HFFc6 (cell line): ENCODE measurements around the gene ACTR6. TPM values are rescaled to one million over a fixed set of nuclear protein-coding genes. Genes with fewer than 3 reads are reported as not detected.

Experiments
- DNase-seq: peaks from one replicate; pipeline ENCODE4 v3.0.0-alpha.2; 2018
- H3K27ac Mint-ChIP-seq: 2 replicates; pipeline ENCODE4 v1.8.0; 2020; ENCODE audit warnings: mild to moderate bottlenecking, mixed read lengths
- H3K27me3 Mint-ChIP-seq: 2 replicates; pipeline ENCODE4 v1.8.0; 2021; ENCODE audit warnings: mild to moderate bottlenecking, moderate library complexity, mixed read lengths; ENCODE audit not compliant: insufficient read depth
- H3K36me3 Mint-ChIP-seq: 2 replicates; pipeline ENCODE4 v1.8.0; 2021; ENCODE audit warnings: low read depth, mixed read lengths
- H3K4me1 Mint-ChIP-seq: 2 replicates; pipeline ENCODE4 v1.8.0; 2020; ENCODE audit warnings: low read depth, mixed read lengths
- H3K4me3 Mint-ChIP-seq: 2 replicates; pipeline ENCODE4 v1.8.0; 2020; ENCODE audit warnings: mild to moderate bottlenecking, moderate library complexity, mixed read lengths
- H3K9me3 Mint-ChIP-seq: 2 replicates; pipeline ENCODE4 v1.8.0; 2020; ENCODE audit warnings: mild to moderate bottlenecking, mixed read lengths
- CTCF ChIP-seq: fragments of 200-600 bp; sonication (generic); IDR thresholded peaks from 2 replicates; pipeline ENCODE4 v1.5.0; 2021; ENCODE audit warnings: antibody characterized with exemption, mild to moderate bottlenecking
- microRNA-seq: library from miRNA; unstranded; fragments of <30 nt; microRNA quantifications from one replicate; pipeline ENCODE4, GENCODE V29; 2019
- total RNA-seq, 6 experiments: library from RNA; stranded (reverse); fragmentation: NEBNext Ultra II Directional; extraction: Animal tissue kit (Norgen Biotek cat#: 25700); gene quantifications; 2 replicates in 1 of 6; 3 replicates in 5 of 6; pipeline ENCODE4 v1.2.3, GENCODE V29; 2021

ACTR6 gene
- total RNA-seq, 6 experiments from 2014 or later: 23.2 to 29.2 (median 24.9) TPM

DNA sequence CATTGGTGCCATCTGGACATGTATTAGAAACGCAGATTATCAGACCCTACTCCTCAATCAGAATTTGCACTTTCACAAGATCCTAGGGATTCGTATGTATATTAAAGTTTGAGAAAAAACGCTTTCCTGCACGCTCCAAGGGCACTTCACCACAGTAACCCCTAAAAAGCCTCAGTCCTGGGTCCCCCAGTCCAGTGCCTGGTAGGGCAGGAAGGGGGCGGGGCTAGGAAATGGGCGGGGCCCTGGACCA is 65.9 kb downstream of the ACTR6 start:
- Mint-ChIP-seq H3K36me3 (no peaks in the 10 kb centered on the region), H3K27me3 (peaks cover 3% of the 10 kb centered on the region), H3K4me1 (peaks cover 28% of the 10 kb centered on the region), H3K4me3 (peak overlapping the region; percentile 99), H3K9me3 (no peaks in the 10 kb centered on the region), H3K27ac (peak overlapping the region; percentile 98)
- no peak for DNase-seq
- no peak for TF ChIP-seq CTCF

DNA sequence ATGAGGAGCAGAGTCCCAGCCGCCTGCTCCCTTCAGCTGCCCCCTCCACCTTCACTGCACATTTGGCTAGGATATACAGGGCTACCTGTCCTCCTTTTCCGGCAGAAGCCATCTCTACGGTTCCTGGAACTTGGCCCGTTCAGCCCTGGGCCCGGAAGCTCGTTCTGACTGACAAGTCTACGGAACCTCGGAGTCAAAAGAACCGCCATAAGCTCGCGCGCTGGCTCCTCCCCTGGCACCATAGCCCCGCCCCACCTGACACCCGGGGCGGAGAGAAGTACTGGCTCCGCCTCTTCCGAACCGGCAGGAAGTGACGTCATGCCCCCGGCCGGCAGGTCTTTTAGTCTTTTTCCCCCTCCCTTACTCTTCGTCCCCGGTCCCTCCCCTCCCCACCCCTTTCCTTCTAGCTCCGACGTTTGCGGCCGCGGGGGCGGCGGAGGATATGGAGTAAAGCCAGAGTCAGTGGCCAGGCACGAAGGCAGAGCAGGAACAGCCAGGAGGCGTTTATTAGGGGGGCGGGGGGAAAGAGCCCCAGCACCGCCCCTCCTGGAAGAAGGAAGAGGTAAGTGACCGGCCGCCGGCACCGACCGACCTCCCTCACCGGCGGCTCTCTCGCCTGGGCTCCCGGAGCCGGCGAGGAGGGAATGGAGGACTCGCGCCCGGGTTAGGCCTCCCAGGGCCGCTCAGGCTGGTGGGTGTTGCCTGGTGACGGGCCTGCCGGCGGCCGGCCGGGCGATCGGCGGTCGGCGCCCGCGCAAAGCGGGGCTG is 66.4 kb downstream of the ACTR6 start, which contains the start of the genes DEPDC4 and SCYL2:
TSS of gene DEPDC4 (minus strand) at position 245 of the 768 bp plus-strand sequence. CDS start at position 242, 3 bp downstream.
TSS of gene SCYL2 (plus strand) at position 343 of the 768 bp plus-strand sequence. CDS start 15,794 bp downstream, outside the sequence.
- Mint-ChIP-seq H3K36me3 (no peaks in the 10 kb centered on the region), H3K4me3 (peak within 1 kb of the TSS; percentile 99)
- no peak for TF ChIP-seq CTCF

DNA sequence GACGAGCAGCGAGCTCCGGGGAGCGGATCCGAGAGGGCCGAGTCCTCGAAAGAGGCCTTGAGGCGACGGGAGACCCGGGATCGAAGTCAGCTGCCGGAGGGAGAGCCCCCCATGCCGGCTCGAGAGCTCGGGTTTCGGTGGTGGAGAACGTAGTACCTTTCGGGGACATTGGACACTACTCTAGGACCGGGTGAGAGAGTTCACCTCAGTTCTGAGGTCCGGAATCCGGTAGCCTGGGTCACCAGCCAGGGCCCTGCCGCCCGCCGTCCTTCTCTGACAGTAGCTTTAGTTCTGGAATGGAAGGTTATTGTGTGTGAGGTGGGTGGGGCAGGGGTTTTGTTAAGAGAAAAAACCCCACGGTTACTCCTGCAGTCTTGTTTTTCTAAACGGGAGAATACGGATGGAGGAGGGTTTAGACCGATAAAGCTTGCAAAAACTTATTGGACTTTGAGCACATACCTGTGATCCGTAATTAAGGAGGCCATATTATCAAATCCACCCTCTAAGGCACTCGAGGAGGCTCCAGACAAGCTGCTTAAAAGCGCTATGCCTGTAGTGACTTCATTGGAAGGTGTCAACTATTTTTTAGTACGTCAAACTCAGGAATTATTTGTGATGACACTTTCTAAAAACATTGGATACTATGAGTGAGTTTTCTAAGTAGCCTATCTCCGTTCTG is 67.1 kb downstream of the ACTR6 start:
- peak overlapping the region; percentile 98 for H3K27ac Mint-ChIP-seq

More for the DNA sequence above, 66.4 kb downstream of the ACTR6 start, which contains the start of the genes DEPDC4 and SCYL2:
- Mint-ChIP-seq H3K27me3 (peaks cover 3% of the 10 kb centered on the region), H3K27ac (peak within 1 kb of the TSS; percentile 98), H3K9me3 (no peaks in the 10 kb centered on the region), H3K4me1 (peaks cover 28% of the 10 kb centered on the region)
- peak; percentile 95 for DNase-seq

GRCh38 chr12:100268835-100269564 is 68.4 kb downstream of the ACTR6 start:
- no peaks in the 10 kb centered on the region for H3K36me3 Mint-ChIP-seq
- H3K27me3 Mint-ChIP-seq: peaks cover 3% of the 10 kb centered on the region
- H3K4me1 Mint-ChIP-seq: peaks cover 36% of the 10 kb centered on the region
- H3K27ac Mint-ChIP-seq: peak overlapping the region; percentile 98
- H3K9me3 Mint-ChIP-seq: no peaks in the 10 kb centered on the region
- peak; percentile 19 for DNase-seq
- TF ChIP-seq CTCF: no peak
- peak overlapping the region; percentile 99 for H3K4me3 Mint-ChIP-seq

More for the DNA sequence above, 67.1 kb downstream of the ACTR6 start:
- peaks cover 3% of the 10 kb centered on the region for H3K27me3 Mint-ChIP-seq
- no peak for TF ChIP-seq CTCF
- H3K4me1 Mint-ChIP-seq: peaks cover 28% of the 10 kb centered on the region
- H3K4me3 Mint-ChIP-seq: peak overlapping the region; percentile 99
- no peaks in the 10 kb centered on the region for H3K36me3 Mint-ChIP-seq
- no peaks in the 10 kb centered on the region for H3K9me3 Mint-ChIP-seq
- DNase-seq: peak; percentile 14

- H3K9me3 Mint-ChIP-seq: no peaks in the 10 kb centered on the region
- no peak overlapping the region for H3K27ac Mint-ChIP-seq
- H3K4me1 Mint-ChIP-seq: peaks cover 22% of the 10 kb centered on the region
- H3K4me3 Mint-ChIP-seq: no peak overlapping the region
- DNase-seq: no peak
- TF ChIP-seq CTCF: no peak
- no peaks in the 10 kb centered on the region for H3K36me3 Mint-ChIP-seq
- H3K27me3 Mint-ChIP-seq: no peaks in the 10 kb centered on the region
Observed at GRCh38 chr12:100273782-100274181, 73.2 kb downstream of the ACTR6 start.

Small RNAs within 50 kb of the gene (microRNA-seq; reads per million reads assigned to microRNA genes)
- gene MIR1827: not detected

Other genes with a start within 250 kb of the ACTR6 start
- under 1 TPM; 0.31 to 0.66 (median 0.37) TPM for gene ANKS1B, start 215.9 kb upstream of the ACTR6 start, total RNA-seq
- gene BLTP3B, start 57.9 kb upstream of the ACTR6 start, total RNA-seq: 10 to 100 TPM; 28.5 to 34.2 (median 33.4) TPM
- gene DEPDC4, start 66.3 kb downstream of the ACTR6 start, total RNA-seq: 1 to 10 TPM in 5 of 6 experiments, under 1 TPM in 1; 0.73 to 1.5 (median 1.3) TPM
- 10 to 100 TPM; 40.0 to 46.7 (median 40.8) TPM for gene SCYL2, start 66.4 kb downstream of the ACTR6 start, total RNA-seq
- not detected for gene SLC17A8, start 156.3 kb downstream of the ACTR6 start, total RNA-seq